B cell (primary cell): ENCODE measurements around the gene HES5. TPM values are rescaled to one million over a fixed set of nuclear protein-coding genes. Genes with fewer than 3 reads are reported as not detected.

ENCODE experiments used
- ATAC-seq: fragments of 200-7000 bp; cut with Tn5 transposase; one replicate; pipeline ENCODE4 v1.10.0; 2021; ENCODE audit warnings: low read depth, mild to moderate bottlenecking, moderate number of reproducible peaks, moderate library complexity
- CTCF ChIA-PET: fragments of 350-600 bp; sonication (Branson Sonifier 250); formaldehyde crosslinking; loops from one replicate; lab custom pipeline; 2021; ENCODE audit warnings: antibody characterized with exemption, inconsistent platforms; lab: Charles Lee
- POLR2A ChIA-PET: fragments of 350-600 bp; sonication (Branson Sonifier 250); formaldehyde crosslinking; loops from one replicate; lab custom pipeline; 2021; ENCODE audit warnings: antibody characterized with exemption; lab: Charles Lee
- DNase-seq: peaks from one replicate; pipeline ENCODE4 v3.0.0; 2013
- H2AFZ ChIP-seq: 2 replicates; pipeline ENCODE4 v1.6.1; 2012; ENCODE audit warnings: mild to moderate bottlenecking, low read depth, low read length; ENCODE audit not compliant: insufficient read depth, poor library complexity, severe bottlenecking
- H3K27ac ChIP-seq, 2 donors: 1 replicate in 1 of 2; 2 replicates in 1 of 2; pipeline ENCODE4 v1.5.1; 2012 to 2013; ENCODE audit warnings: low read length in 2 of 2, mild to moderate bottlenecking in 2 of 2, moderate library complexity in 1 of 2
- H3K27me3 ChIP-seq, 4 experiments: fragments of 200-600 bp in 1 of 4; sonication (generic) in 1 of 4; replicated peaks in 1 of 4; 1 replicate in 2 of 4; 2 replicates in 2 of 4; pipeline versions ENCODE4 v1.6.1 to v1.7.0; 2013 to 2016; ENCODE audit warnings: low read length in 3 of 4, mild to moderate bottlenecking in 2 of 4, mixed read lengths in 1 of 4, moderate library complexity in 1 of 4; ENCODE audit not compliant: insufficient read depth in 4 of 4, control insufficient read depth in 3 of 4; ENCODE audit errors: control extremely low read depth in 1 of 4
- H3K36me3 ChIP-seq, 2 experiments: replicated peaks in 1 of 2; 1 replicate in 1 of 2; 2 replicates in 1 of 2; pipeline versions ENCODE4 v1.6.1 to v1.7.1; 2013; ENCODE audit warnings: low read length in 1 of 2; ENCODE audit not compliant: insufficient read depth in 2 of 2, control insufficient read depth in 1 of 2; ENCODE audit errors: control extremely low read depth in 1 of 2, extremely low read depth in 1 of 2
- H3K4me1 ChIP-seq, 2 donors: fragments of 200-600 bp in 1 of 2; sonication (generic) in 1 of 2; 1 replicate in 1 of 2; 2 replicates in 1 of 2; pipeline versions ENCODE4 v1.5.1 to v1.6.1; 2013 to 2017; ENCODE audit warnings: low read length in 2 of 2; ENCODE audit not compliant: control insufficient read depth in 2 of 2, insufficient read depth in 2 of 2
- H3K4me2 ChIP-seq: replicated peaks from 2 replicates; pipeline ENCODE3; 2012; ENCODE audit warnings: mild to moderate bottlenecking, low read depth, low read length; ENCODE audit not compliant: poor library complexity, severe bottlenecking
- H3K4me3 ChIP-seq, 5 experiments: fragments of 200-600 bp in 1 of 5; sonication (generic) in 1 of 5; 1 replicate in 3 of 5; 2 replicates in 2 of 5; pipeline versions ENCODE4 v1.5.1 to v1.7.0; 2011 to 2016; ENCODE audit warnings: low read length in 4 of 5, mild to moderate bottlenecking in 4 of 5, low read depth in 2 of 5, control low read depth in 1 of 5, moderate library complexity in 1 of 5; ENCODE audit not compliant: insufficient read depth in 1 of 5; ENCODE audit errors: control extremely low read depth in 1 of 5, extremely low read depth in 1 of 5
- H3K79me2 ChIP-seq: fragments of 200-600 bp; sonication (generic); one replicate; pipeline ENCODE4 v1.6.0; 2016; ENCODE audit warnings: low read length; ENCODE audit not compliant: control insufficient read depth, insufficient read depth
- H3K9ac ChIP-seq: fragments of 200-600 bp; sonication (generic); 2 replicates; pipeline ENCODE4 v1.6.1; 2017; ENCODE audit warnings: mild to moderate bottlenecking, low read length, moderate library complexity
- H3K9me3 ChIP-seq, 3 donors: one replicate each; pipeline versions ENCODE4 v1.6.1 to v1.7.1; 2013; ENCODE audit warnings: low read length in 2 of 3; ENCODE audit not compliant: control insufficient read depth in 2 of 3, insufficient read depth in 1 of 3; ENCODE audit errors: control extremely low read depth in 1 of 3
- H4K20me1 ChIP-seq: 2 replicates; pipeline ENCODE4 v1.6.0; 2012; ENCODE audit warnings: mild to moderate bottlenecking, low read length; ENCODE audit not compliant: insufficient read depth, control insufficient read depth, poor library complexity, severe bottlenecking
- H3K27ac Mint-ChIP-seq: one replicate; pipeline ENCODE4 v1.8.0; 2021; ENCODE audit warnings: mixed read lengths
- H3K27me3 Mint-ChIP-seq: one replicate; pipeline ENCODE4 v1.8.0; 2021; ENCODE audit warnings: mixed read lengths
- H3K4me1 Mint-ChIP-seq: one replicate; pipeline ENCODE4 v1.8.0; 2021; ENCODE audit warnings: mixed read lengths
- H3K4me3 Mint-ChIP-seq: one replicate; pipeline ENCODE4 v1.8.0; 2021; ENCODE audit warnings: mixed read lengths
- H3K9me3 Mint-ChIP-seq: one replicate; pipeline ENCODE4 v1.8.0; 2022; ENCODE audit warnings: mixed read lengths; ENCODE audit not compliant: insufficient read depth
- EZH2 ChIP-seq: IDR thresholded peaks from 2 replicates; pipeline ENCODE4 v1.6.1; 2012; ENCODE audit warnings: borderline replicate concordance, low read depth, mild to moderate bottlenecking, moderate library complexity, low read length; ENCODE audit not compliant: insufficient read depth, poor library complexity, severe bottlenecking
- WGBS: methylation state at CpG from one replicate; pipeline ENCODE4 v1.1.5; 2013; ENCODE audit warnings: missing lambda C conversion rate; ENCODE audit not compliant: insufficient coverage; 5-methylcytosine and 5-hydroxymethylcytosine counted together
- intact Hi-C: fragments of 100-400 bp; cut with micrococcal nuclease; formaldehyde crosslinking; loops from one replicate; pipeline ENCODE4 v1.10.0; 2022
- polyA plus RNA-seq: library from polyadenylated mRNA; depleted of rRNA; stranded (reverse); fragments of >200 nt; gene quantifications from 2 replicates; pipeline ENCODE4 v1.2.3, GENCODE V29; 2012
- total RNA-seq, 2 donors: library from RNA; stranded (reverse); fragments of 120-200 nt in 1 of 2; gene quantifications; 1 replicate in 1 of 2; 2 replicates in 1 of 2; pipeline versions ENCODE4 v1.2.3 to v1.2.4, GENCODE V29; 2013 to 2022
- TF ChIP-seq, protein P1 (sequence below): fragments of 200-600 bp; IDR thresholded peaks from one replicate; pipeline ENCODE4 v1.8.0; 2022; ENCODE audit warnings: antibody characterized with exemption, mild to moderate bottlenecking

HES5 gene
- total and polyA plus RNA-seq, 2 donors (not counting 1 experiment from before 2014, with no cell fraction given) = not detected

DNA sequence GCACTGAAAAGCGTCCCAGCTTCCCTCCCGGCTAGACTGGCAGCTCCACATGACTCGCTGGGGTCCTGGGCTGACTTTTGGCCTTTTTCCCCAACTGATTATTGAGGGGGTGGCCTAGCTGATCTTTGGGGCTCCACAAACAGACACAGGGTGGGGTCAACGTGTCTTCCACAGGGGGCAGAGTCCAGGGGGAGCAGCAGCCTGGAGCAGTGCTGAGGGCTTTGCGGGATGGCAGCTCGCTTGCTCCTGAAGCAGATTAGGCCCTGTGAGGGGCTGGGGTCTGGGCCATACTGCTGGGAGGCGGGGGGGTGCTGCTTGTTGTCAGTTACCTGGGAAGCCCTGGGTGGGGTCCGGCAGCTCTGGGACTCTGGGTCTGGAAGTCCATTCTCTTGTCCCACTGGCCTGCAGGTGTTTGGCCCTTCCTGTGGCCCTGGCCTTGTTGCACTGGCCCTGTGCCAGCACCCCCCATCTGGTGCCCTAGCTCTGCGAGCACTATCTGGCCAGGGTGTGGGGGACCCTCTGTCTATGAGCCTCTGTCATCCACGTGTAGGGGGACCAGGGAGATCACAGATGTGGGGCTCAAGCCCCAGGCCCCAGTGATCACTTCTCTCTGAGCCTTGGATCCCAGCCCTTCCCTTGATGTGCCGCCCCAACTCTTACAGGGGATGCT, 12.3 kb upstream of the HES5 start:
- Histone ChIP-seq H3K4me1 (peaks cover 5 to 14% of the 10 kb centered on the region in 2 donors), H3K9ac (no peak overlapping the region), H3K27ac (no peak overlapping the region), H3K27me3 (peaks cover 0 to 29% (median 2%) of the 10 kb centered on the region in 4 experiments), H3K36me3 (no peaks in the 10 kb centered on the region), H3K4me3 (no peak overlapping the region), H3K79me2 (no peaks in the 10 kb centered on the region), H4K20me1 (peaks cover 7% of the 10 kb centered on the region), H2AFZ (no peak overlapping the region), H3K9me3 (peaks cover 0 to 5% (median 0%) of the 10 kb centered on the region in 3 donors), H3K4me2 (no peak overlapping the region)
- Mint-ChIP-seq H3K27ac (no peak overlapping the region), H3K4me1 (peaks cover 7% of the 10 kb centered on the region), H3K4me3 (no peak overlapping the region), H3K9me3 (no peaks in the 10 kb centered on the region), H3K27me3 (peaks cover 6% of the 10 kb centered on the region)
- ChIA-PET POLR2A (no interaction called here), CTCF (no interaction called here)
- WGBS = 90% methylated on average over 10 of the region's 11 CpGs
- peak; percentile 25 for DNase-seq
- intact Hi-C loops = no loop called here
- ATAC-seq = no peak
- TF ChIP-seq, protein P1, sequence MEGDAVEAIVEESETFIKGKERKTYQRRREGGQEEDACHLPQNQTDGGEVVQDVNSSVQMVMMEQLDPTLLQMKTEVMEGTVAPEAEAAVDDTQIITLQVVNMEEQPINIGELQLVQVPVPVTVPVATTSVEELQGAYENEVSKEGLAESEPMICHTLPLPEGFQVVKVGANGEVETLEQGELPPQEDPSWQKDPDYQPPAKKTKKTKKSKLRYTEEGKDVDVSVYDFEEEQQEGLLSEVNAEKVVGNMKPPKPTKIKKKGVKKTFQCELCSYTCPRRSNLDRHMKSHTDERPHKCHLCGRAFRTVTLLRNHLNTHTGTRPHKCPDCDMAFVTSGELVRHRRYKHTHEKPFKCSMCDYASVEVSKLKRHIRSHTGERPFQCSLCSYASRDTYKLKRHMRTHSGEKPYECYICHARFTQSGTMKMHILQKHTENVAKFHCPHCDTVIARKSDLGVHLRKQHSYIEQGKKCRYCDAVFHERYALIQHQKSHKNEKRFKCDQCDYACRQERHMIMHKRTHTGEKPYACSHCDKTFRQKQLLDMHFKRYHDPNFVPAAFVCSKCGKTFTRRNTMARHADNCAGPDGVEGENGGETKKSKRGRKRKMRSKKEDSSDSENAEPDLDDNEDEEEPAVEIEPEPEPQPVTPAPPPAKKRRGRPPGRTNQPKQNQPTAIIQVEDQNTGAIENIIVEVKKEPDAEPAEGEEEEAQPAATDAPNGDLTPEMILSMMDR = no peak
- TF ChIP-seq EZH2 = no peak

DNA sequence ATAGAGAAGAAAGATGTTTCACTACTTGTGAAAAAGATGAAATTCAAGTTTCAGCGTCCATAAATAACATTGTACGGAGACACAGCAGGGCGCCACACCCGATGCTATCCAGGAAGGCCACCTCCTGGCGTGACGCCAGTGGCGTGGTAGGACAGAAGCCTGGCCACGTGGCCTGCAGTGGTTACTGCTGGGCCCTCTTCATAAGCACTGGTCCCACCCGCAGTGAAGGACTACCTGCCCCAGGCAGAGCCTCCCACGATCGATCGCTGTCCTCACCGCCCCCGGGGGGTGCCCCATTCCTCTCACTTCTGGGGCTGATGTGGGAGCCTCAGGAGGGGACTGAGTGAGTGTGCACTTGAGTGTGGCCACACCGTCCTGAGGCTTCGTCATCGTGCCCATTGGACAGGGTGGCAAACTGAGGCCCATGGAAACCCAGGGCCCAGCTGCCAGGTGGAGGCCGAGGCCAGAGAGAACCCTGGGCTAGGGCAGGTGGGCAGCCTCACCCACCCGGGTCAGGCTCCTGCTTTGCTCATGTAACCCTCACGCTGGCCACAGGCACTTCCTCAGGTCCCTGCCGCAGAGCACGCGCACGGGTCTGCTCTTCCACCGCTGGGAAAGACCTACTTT, 11.7 kb upstream of the HES5 start:
- peaks cover 6% of the 10 kb centered on the region for H3K27me3 Mint-ChIP-seq
- H3K9me3 Mint-ChIP-seq = no peaks in the 10 kb centered on the region
- H3K27ac Mint-ChIP-seq = peak overlapping the region; percentile 26
- H3K36me3 ChIP-seq = no peaks in the 10 kb centered on the region
- no peak overlapping the region for H3K9ac ChIP-seq
- peak; percentile 27 for DNase-seq
- ChIA-PET POLR2A (no interaction called here), CTCF (no interaction called here)
- TF ChIP-seq, protein P1 = no peak
- no peak for TF ChIP-seq EZH2
- H3K4me1 Mint-ChIP-seq = peaks cover 2% of the 10 kb centered on the region
- intact Hi-C loops = no loop called here
- H3K9me3 ChIP-seq = peaks cover 0 to 5% (median 0%) of the 10 kb centered on the region in 3 donors
- peaks cover 4 to 11% of the 10 kb centered on the region in 2 donors for H3K4me1 ChIP-seq
- no peak overlapping the region for H3K4me2 ChIP-seq
- H3K4me3 ChIP-seq = no peak overlapping the region
- no peak overlapping the region for H3K4me3 Mint-ChIP-seq
- ATAC-seq = no peak
- peaks cover 5% of the 10 kb centered on the region for H4K20me1 ChIP-seq
- H3K79me2 ChIP-seq = no peaks in the 10 kb centered on the region
- 83% methylated on average over 25 of the region's 25 CpGs for WGBS
- H3K27me3 ChIP-seq = peaks cover 0 to 29% (median 4%) of the 10 kb centered on the region in 4 experiments
- no peak overlapping the region for H3K27ac ChIP-seq
- no peak overlapping the region for H2AFZ ChIP-seq
